Liver (tissue), 3 donors: ENCODE results near the gene ABLIM1.

Experiments used
- FOXA1 ChIP-seq: IDR thresholded peaks from 2 replicates; pipeline ENCODE4 v1.6.1; 2016; ENCODE audit warnings: antibody characterized with exemption
- GABPA ChIP-seq, 2 donors: IDR thresholded peaks in 1 of 2; conservative IDR thresholded peaks in 1 of 2; 2 replicates each; pipeline ENCODE4 v1.6.1; 2016; ENCODE audit warnings: antibody characterized with exemption in 2 of 2, mild to moderate bottlenecking in 1 of 2, moderate library complexity in 1 of 2
- JUND ChIP-seq, 2 donors: IDR thresholded peaks; 2 replicates each; pipeline ENCODE4 v1.6.1; 2016; ENCODE audit warnings: antibody characterized with exemption in 2 of 2
- RXRA ChIP-seq, 2 donors: IDR thresholded peaks; 2 replicates each; pipeline ENCODE4 v1.6.1; 2017 to 2018; ENCODE audit warnings: antibody characterized with exemption in 2 of 2, mild to moderate bottlenecking in 1 of 2
- TAF1 ChIP-seq: conservative IDR thresholded peaks from 2 replicates; pipeline ENCODE4 v1.6.1; 2016; ENCODE audit warnings: antibody characterized with exemption, mild to moderate bottlenecking
- TF ChIP-seq, protein P1 (sequence below): fragments of 150-350 bp; IDR thresholded peaks from 2 replicates; pipeline ENCODE4 v1.5.1; 2017; ENCODE audit warnings: improper control_type of control experiment, low read depth, low read length; ENCODE audit not compliant: missing input control
- TF ChIP-seq, protein P2 (sequence below): IDR thresholded peaks from 2 replicates; pipeline ENCODE4 v1.6.1; 2016; ENCODE audit warnings: antibody characterized with exemption, mild to moderate bottlenecking
- TF ChIP-seq, protein P3 (sequence below): IDR thresholded peaks from 2 replicates; pipeline ENCODE4 v1.6.1; 2016; ENCODE audit warnings: antibody characterized with exemption
- donor health status: healthy.
- donor health status: healthy.

DNA sequence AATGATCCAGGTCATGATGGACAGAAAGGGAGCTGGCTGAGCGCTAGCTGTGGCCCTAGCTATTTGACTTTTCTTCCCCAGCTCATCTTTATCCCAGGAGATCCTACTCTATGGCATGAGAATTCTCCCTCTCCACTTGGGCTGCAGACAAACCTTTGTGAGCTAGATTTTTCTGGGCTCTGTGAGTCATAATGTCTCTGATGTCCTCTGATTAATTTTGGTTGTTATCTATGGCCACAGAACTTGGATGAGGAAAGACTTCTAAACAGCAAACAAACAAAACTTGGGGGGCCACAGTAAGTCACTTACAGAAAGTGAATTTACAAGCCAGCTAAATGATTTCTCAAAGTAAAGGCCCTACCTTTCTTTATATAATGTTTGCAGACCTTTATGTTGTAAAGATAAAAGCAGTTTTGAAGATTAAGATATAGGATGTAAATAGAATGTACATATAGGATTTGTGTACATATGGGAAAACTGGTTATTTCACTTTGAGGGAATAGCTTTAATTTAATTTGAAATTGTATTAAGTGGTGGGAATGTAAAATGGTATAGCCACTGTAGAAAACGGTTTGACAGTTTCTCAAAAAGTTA lies 10.4 kb downstream of the ABLIM1 start:
- TF ChIP-seq JUND (IDR thresholded peaks at IDR 0.05) (no peak), RXRA (IDR thresholded peaks at IDR 0.05) (no peak), GABPA (IDR thresholded peaks at IDR 0.05 in 1 of 2, conservative IDR thresholded peaks at IDR 0.05 in 1 of 2) (no peak), TAF1 (no peak), FOXA1 (no peak)
- TF ChIP-seq, protein P1, sequence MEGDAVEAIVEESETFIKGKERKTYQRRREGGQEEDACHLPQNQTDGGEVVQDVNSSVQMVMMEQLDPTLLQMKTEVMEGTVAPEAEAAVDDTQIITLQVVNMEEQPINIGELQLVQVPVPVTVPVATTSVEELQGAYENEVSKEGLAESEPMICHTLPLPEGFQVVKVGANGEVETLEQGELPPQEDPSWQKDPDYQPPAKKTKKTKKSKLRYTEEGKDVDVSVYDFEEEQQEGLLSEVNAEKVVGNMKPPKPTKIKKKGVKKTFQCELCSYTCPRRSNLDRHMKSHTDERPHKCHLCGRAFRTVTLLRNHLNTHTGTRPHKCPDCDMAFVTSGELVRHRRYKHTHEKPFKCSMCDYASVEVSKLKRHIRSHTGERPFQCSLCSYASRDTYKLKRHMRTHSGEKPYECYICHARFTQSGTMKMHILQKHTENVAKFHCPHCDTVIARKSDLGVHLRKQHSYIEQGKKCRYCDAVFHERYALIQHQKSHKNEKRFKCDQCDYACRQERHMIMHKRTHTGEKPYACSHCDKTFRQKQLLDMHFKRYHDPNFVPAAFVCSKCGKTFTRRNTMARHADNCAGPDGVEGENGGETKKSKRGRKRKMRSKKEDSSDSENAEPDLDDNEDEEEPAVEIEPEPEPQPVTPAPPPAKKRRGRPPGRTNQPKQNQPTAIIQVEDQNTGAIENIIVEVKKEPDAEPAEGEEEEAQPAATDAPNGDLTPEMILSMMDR, result no peak
- TF ChIP-seq, protein P2, sequence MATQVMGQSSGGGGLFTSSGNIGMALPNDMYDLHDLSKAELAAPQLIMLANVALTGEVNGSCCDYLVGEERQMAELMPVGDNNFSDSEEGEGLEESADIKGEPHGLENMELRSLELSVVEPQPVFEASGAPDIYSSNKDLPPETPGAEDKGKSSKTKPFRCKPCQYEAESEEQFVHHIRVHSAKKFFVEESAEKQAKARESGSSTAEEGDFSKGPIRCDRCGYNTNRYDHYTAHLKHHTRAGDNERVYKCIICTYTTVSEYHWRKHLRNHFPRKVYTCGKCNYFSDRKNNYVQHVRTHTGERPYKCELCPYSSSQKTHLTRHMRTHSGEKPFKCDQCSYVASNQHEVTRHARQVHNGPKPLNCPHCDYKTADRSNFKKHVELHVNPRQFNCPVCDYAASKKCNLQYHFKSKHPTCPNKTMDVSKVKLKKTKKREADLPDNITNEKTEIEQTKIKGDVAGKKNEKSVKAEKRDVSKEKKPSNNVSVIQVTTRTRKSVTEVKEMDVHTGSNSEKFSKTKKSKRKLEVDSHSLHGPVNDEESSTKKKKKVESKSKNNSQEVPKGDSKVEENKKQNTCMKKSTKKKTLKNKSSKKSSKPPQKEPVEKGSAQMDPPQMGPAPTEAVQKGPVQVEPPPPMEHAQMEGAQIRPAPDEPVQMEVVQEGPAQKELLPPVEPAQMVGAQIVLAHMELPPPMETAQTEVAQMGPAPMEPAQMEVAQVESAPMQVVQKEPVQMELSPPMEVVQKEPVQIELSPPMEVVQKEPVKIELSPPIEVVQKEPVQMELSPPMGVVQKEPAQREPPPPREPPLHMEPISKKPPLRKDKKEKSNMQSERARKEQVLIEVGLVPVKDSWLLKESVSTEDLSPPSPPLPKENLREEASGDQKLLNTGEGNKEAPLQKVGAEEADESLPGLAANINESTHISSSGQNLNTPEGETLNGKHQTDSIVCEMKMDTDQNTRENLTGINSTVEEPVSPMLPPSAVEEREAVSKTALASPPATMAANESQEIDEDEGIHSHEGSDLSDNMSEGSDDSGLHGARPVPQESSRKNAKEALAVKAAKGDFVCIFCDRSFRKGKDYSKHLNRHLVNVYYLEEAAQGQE, result no peak
- TF ChIP-seq, protein P3, sequence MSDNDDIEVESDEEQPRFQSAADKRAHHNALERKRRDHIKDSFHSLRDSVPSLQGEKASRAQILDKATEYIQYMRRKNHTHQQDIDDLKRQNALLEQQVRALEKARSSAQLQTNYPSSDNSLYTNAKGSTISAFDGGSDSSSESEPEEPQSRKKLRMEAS, result no peak
